Activated B cell treated with CpG ODN at 0.5 μM for 24 hours (primary cell): ENCODE results near the gene ZC3H12D. TPM values are rescaled to one million over a fixed set of nuclear protein-coding genes. Genes with fewer than 3 reads are reported as not detected.

ENCODE experiments used
- ATAC-seq: fragments of 200-7000 bp; cut with Tn5 transposase; one replicate; pipeline ENCODE4 v1.10.0; 2021; ENCODE audit warnings: low read depth, mild to moderate bottlenecking, moderate library complexity
- CTCF ChIA-PET: fragments of 350-600 bp; sonication (Branson Sonifier 250); formaldehyde crosslinking; loops from one replicate; lab custom pipeline; 2021; ENCODE audit warnings: antibody characterized with exemption; lab: Charles Lee
- POLR2A ChIA-PET: fragments of 350-600 bp; sonication (Branson Sonifier 250); formaldehyde crosslinking; loops from one replicate; lab custom pipeline; 2021; ENCODE audit warnings: antibody characterized with exemption; lab: Charles Lee
- DNase-seq: peaks from one replicate; pipeline ENCODE4 v3.0.0; 2022
- H3K27ac Mint-ChIP-seq: one replicate; pipeline ENCODE4 v1.8.0; 2020; ENCODE audit warnings: mixed read lengths
- H3K27me3 Mint-ChIP-seq: one replicate; pipeline ENCODE4 v1.8.0; 2021; ENCODE audit warnings: mixed read lengths
- H3K36me3 Mint-ChIP-seq: one replicate; pipeline ENCODE4 v1.8.0; 2021; ENCODE audit warnings: low read depth, mixed read lengths
- H3K4me1 Mint-ChIP-seq: one replicate; pipeline ENCODE4 v1.8.0; 2021; ENCODE audit warnings: mixed read lengths
- H3K4me3 Mint-ChIP-seq: one replicate; pipeline ENCODE4 v1.8.0; 2020; ENCODE audit warnings: mild to moderate bottlenecking, mixed read lengths
- H3K9me3 Mint-ChIP-seq: one replicate; pipeline ENCODE4 v1.8.0; 2020; ENCODE audit warnings: mixed read lengths
- CTCF ChIP-seq: fragments of 200-600 bp; IDR thresholded peaks from one replicate; pipeline ENCODE4 v1.8.0; 2022; ENCODE audit warnings: antibody characterized with exemption, mild to moderate bottlenecking
- intact Hi-C: fragments of 100-400 bp; cut with micrococcal nuclease; formaldehyde crosslinking; loops from one replicate; pipeline ENCODE4 v1.15.1; 2024
- total RNA-seq: library from RNA; stranded (reverse); gene quantifications from 2 replicates; pipeline ENCODE4 v1.2.3, GENCODE V29; 2022

The ZC3H12D gene
- total RNA-seq, 1 donor from 2014 or later = 225 TPM

GRCh38 chr6:149473080-149474052 lies 11.4 kb downstream of the ZC3H12D start:
- intact Hi-C loops = loop anchor here (1.0 kb wide), 1 partner anchor 44 kb away; no protein-coding TSS in a partner anchor
- DNase-seq (peak; percentile 44), ATAC-seq (peak; percentile 31)
- Mint-ChIP-seq H3K27me3 (no peaks in the 10 kb centered on the region), H3K9me3 (no peaks in the 10 kb centered on the region), H3K4me3 (peak overlapping the region; percentile 81), H3K36me3 (peaks cover 76% of the 10 kb centered on the region), H3K27ac (peak overlapping the region; percentile 91), H3K4me1 (peaks cover 93% of the 10 kb centered on the region)
- TF ChIP-seq CTCF = no peak
- CTCF ChIA-PET = interaction anchor here (0.6 to 3.3 kb wide), 8 partner anchors 14 to 391 kb away, joined by 3 to 24 read pairs (median 3); no protein-coding TSS in a partner anchor
- POLR2A ChIA-PET = interaction anchor here (0.5 to 3.2 kb wide), 12 partner anchors 10 to 407 kb away, joined by 3 to 52 read pairs (median 6); no protein-coding TSS in a partner anchor

GRCh38 chr6:149472241-149472640 lies 12.6 kb downstream of the ZC3H12D start:
- POLR2A ChIA-PET = interaction anchor here (0.6 to 3.2 kb wide), 6 partner anchors 9 to 357 kb away, joined by 3 to 52 read pairs (median 8); no protein-coding TSS in a partner anchor
- no peaks in the 10 kb centered on the region for H3K27me3 Mint-ChIP-seq

GRCh38 chr6:149471801-149472200 lies 13.0 kb downstream of the ZC3H12D start:
- H3K4me3 Mint-ChIP-seq = peak overlapping the region; percentile 81
- intact Hi-C loops = no loop called here
- ChIA-PET POLR2A (no interaction called here), CTCF (interaction anchor here (0.7 to 1.3 kb wide), 2 partner anchors 39 to 45 kb away, joined by 3 to 4 read pairs; no protein-coding TSS in a partner anchor)
- DNase-seq (no peak), ATAC-seq (no peak)
- no peaks in the 10 kb centered on the region for H3K9me3 Mint-ChIP-seq
- H3K27ac Mint-ChIP-seq = peak overlapping the region; percentile 91
- H3K27me3 Mint-ChIP-seq = no peaks in the 10 kb centered on the region
- no peak for TF ChIP-seq CTCF
- H3K4me1 Mint-ChIP-seq = peaks cover 94% of the 10 kb centered on the region
- peaks cover 72% of the 10 kb centered on the region for H3K36me3 Mint-ChIP-seq

More at GRCh38 chr6:149472241-149472640, 12.6 kb downstream of the ZC3H12D start:
- H3K27ac Mint-ChIP-seq = peak overlapping the region; percentile 91
- CTCF ChIA-PET = interaction anchor here (0.7 to 3.3 kb wide), 4 partner anchors 22 to 45 kb away, joined by 3 to 24 read pairs (median 4); no protein-coding TSS in a partner anchor
- peaks cover 94% of the 10 kb centered on the region for H3K4me1 Mint-ChIP-seq
- H3K4me3 Mint-ChIP-seq = peak overlapping the region; percentile 81
- ATAC-seq (no peak), DNase-seq (no peak)
- H3K9me3 Mint-ChIP-seq = no peaks in the 10 kb centered on the region
- TF ChIP-seq CTCF = no peak
- peaks cover 74% of the 10 kb centered on the region for H3K36me3 Mint-ChIP-seq
- intact Hi-C loops = no loop called here

GRCh38 chr6:149470948-149471347 lies 13.9 kb downstream of the ZC3H12D start:
- no peaks in the 10 kb centered on the region for H3K27me3 Mint-ChIP-seq
- H3K4me3 Mint-ChIP-seq = peak overlapping the region; percentile 9
- ChIA-PET POLR2A (no interaction called here), CTCF (interaction anchor here (1.3 kb wide), 1 partner anchor 46 kb away, joined by 4 read pairs; no protein-coding TSS in a partner anchor)
- H3K9me3 Mint-ChIP-seq = no peaks in the 10 kb centered on the region
- no peak for TF ChIP-seq CTCF
- ATAC-seq (no peak), DNase-seq (peak; percentile 14)
- H3K27ac Mint-ChIP-seq = peak overlapping the region; percentile 91
- intact Hi-C loops = no loop called here
- H3K4me1 Mint-ChIP-seq = peaks cover 94% of the 10 kb centered on the region
- H3K36me3 Mint-ChIP-seq = peaks cover 69% of the 10 kb centered on the region
